B cell (primary cell): ENCODE data around the gene MSTO1. TPM values are rescaled to one million over a fixed set of nuclear protein-coding genes. Genes with fewer than 3 reads are reported as not detected.

Experiments used
- ATAC-seq: fragments of 200-7000 bp; cut with Tn5 transposase; one replicate; pipeline ENCODE4 v1.10.0; 2021; ENCODE audit warnings: low read depth, mild to moderate bottlenecking, moderate number of reproducible peaks, moderate library complexity
- CTCF ChIA-PET: fragments of 350-600 bp; sonication (Branson Sonifier 250); formaldehyde crosslinking; loops from one replicate; lab custom pipeline; 2021; ENCODE audit warnings: antibody characterized with exemption, inconsistent platforms; lab: Charles Lee
- POLR2A ChIA-PET: fragments of 350-600 bp; sonication (Branson Sonifier 250); formaldehyde crosslinking; loops from one replicate; lab custom pipeline; 2021; ENCODE audit warnings: antibody characterized with exemption; lab: Charles Lee
- DNase-seq: peaks from one replicate; pipeline ENCODE4 v3.0.0; 2013
- H2AFZ ChIP-seq: 2 replicates; pipeline ENCODE4 v1.6.1; 2012; ENCODE audit warnings: mild to moderate bottlenecking, low read depth, low read length; ENCODE audit not compliant: insufficient read depth, poor library complexity, severe bottlenecking
- H3K27ac ChIP-seq, 2 donors: 1 replicate in 1 of 2; 2 replicates in 1 of 2; pipeline ENCODE4 v1.5.1; 2012 to 2013; ENCODE audit warnings: low read length in 2 of 2, mild to moderate bottlenecking in 2 of 2, moderate library complexity in 1 of 2
- H3K27me3 ChIP-seq, 4 experiments: fragments of 200-600 bp in 1 of 4; sonication (generic) in 1 of 4; replicated peaks in 1 of 4; 1 replicate in 2 of 4; 2 replicates in 2 of 4; pipeline versions ENCODE4 v1.6.1 to v1.7.0; 2013 to 2016; ENCODE audit warnings: low read length in 3 of 4, mild to moderate bottlenecking in 2 of 4, mixed read lengths in 1 of 4, moderate library complexity in 1 of 4; ENCODE audit not compliant: insufficient read depth in 4 of 4, control insufficient read depth in 3 of 4; ENCODE audit errors: control extremely low read depth in 1 of 4
- H3K36me3 ChIP-seq, 2 experiments: replicated peaks in 1 of 2; 1 replicate in 1 of 2; 2 replicates in 1 of 2; pipeline versions ENCODE4 v1.6.1 to v1.7.1; 2013; ENCODE audit warnings: low read length in 1 of 2; ENCODE audit not compliant: insufficient read depth in 2 of 2, control insufficient read depth in 1 of 2; ENCODE audit errors: control extremely low read depth in 1 of 2, extremely low read depth in 1 of 2
- H3K4me1 ChIP-seq, 2 donors: fragments of 200-600 bp in 1 of 2; sonication (generic) in 1 of 2; 1 replicate in 1 of 2; 2 replicates in 1 of 2; pipeline versions ENCODE4 v1.5.1 to v1.6.1; 2013 to 2017; ENCODE audit warnings: low read length in 2 of 2; ENCODE audit not compliant: control insufficient read depth in 2 of 2, insufficient read depth in 2 of 2
- H3K4me2 ChIP-seq: replicated peaks from 2 replicates; pipeline ENCODE3; 2012; ENCODE audit warnings: mild to moderate bottlenecking, low read depth, low read length; ENCODE audit not compliant: poor library complexity, severe bottlenecking
- H3K4me3 ChIP-seq, 5 experiments: fragments of 200-600 bp in 1 of 5; sonication (generic) in 1 of 5; 1 replicate in 3 of 5; 2 replicates in 2 of 5; pipeline versions ENCODE4 v1.5.1 to v1.7.0; 2011 to 2016; ENCODE audit warnings: low read length in 4 of 5, mild to moderate bottlenecking in 4 of 5, low read depth in 2 of 5, control low read depth in 1 of 5, moderate library complexity in 1 of 5; ENCODE audit not compliant: insufficient read depth in 1 of 5; ENCODE audit errors: control extremely low read depth in 1 of 5, extremely low read depth in 1 of 5
- H3K79me2 ChIP-seq: fragments of 200-600 bp; sonication (generic); one replicate; pipeline ENCODE4 v1.6.0; 2016; ENCODE audit warnings: low read length; ENCODE audit not compliant: control insufficient read depth, insufficient read depth
- H3K9ac ChIP-seq: fragments of 200-600 bp; sonication (generic); 2 replicates; pipeline ENCODE4 v1.6.1; 2017; ENCODE audit warnings: mild to moderate bottlenecking, low read length, moderate library complexity
- H3K9me3 ChIP-seq, 3 donors: one replicate each; pipeline versions ENCODE4 v1.6.1 to v1.7.1; 2013; ENCODE audit warnings: low read length in 2 of 3; ENCODE audit not compliant: control insufficient read depth in 2 of 3, insufficient read depth in 1 of 3; ENCODE audit errors: control extremely low read depth in 1 of 3
- H4K20me1 ChIP-seq: 2 replicates; pipeline ENCODE4 v1.6.0; 2012; ENCODE audit warnings: mild to moderate bottlenecking, low read length; ENCODE audit not compliant: insufficient read depth, control insufficient read depth, poor library complexity, severe bottlenecking
- H3K27ac Mint-ChIP-seq: one replicate; pipeline ENCODE4 v1.8.0; 2021; ENCODE audit warnings: mixed read lengths
- H3K27me3 Mint-ChIP-seq: one replicate; pipeline ENCODE4 v1.8.0; 2021; ENCODE audit warnings: mixed read lengths
- H3K4me1 Mint-ChIP-seq: one replicate; pipeline ENCODE4 v1.8.0; 2021; ENCODE audit warnings: mixed read lengths
- H3K4me3 Mint-ChIP-seq: one replicate; pipeline ENCODE4 v1.8.0; 2021; ENCODE audit warnings: mixed read lengths
- H3K9me3 Mint-ChIP-seq: one replicate; pipeline ENCODE4 v1.8.0; 2022; ENCODE audit warnings: mixed read lengths; ENCODE audit not compliant: insufficient read depth
- CTCF ChIP-seq: fragments of 200-600 bp; IDR thresholded peaks from one replicate; pipeline ENCODE4 v1.8.0; 2022; ENCODE audit warnings: antibody characterized with exemption, mild to moderate bottlenecking
- EZH2 ChIP-seq: IDR thresholded peaks from 2 replicates; pipeline ENCODE4 v1.6.1; 2012; ENCODE audit warnings: borderline replicate concordance, low read depth, mild to moderate bottlenecking, moderate library complexity, low read length; ENCODE audit not compliant: insufficient read depth, poor library complexity, severe bottlenecking
- WGBS: methylation state at CpG from one replicate; pipeline ENCODE4 v1.1.5; 2013; ENCODE audit warnings: missing lambda C conversion rate; ENCODE audit not compliant: insufficient coverage; 5-methylcytosine and 5-hydroxymethylcytosine counted together
- intact Hi-C: fragments of 100-400 bp; cut with micrococcal nuclease; formaldehyde crosslinking; loops from one replicate; pipeline ENCODE4 v1.10.0; 2022
- polyA plus RNA-seq: library from polyadenylated mRNA; depleted of rRNA; stranded (reverse); fragments of >200 nt; gene quantifications from 2 replicates; pipeline ENCODE4 v1.2.3, GENCODE V29; 2012
- total RNA-seq, 2 donors: library from RNA; stranded (reverse); fragments of 120-200 nt in 1 of 2; gene quantifications; 1 replicate in 1 of 2; 2 replicates in 1 of 2; pipeline versions ENCODE4 v1.2.3 to v1.2.4, GENCODE V29; 2013 to 2022

MSTO1 gene
- total and polyA plus RNA-seq, 2 donors (not counting 1 experiment from before 2014, with no cell fraction given): 79.3 to 113 TPM

GRCh38 chr1:155645648-155646047, 35.6 kb downstream of the MSTO1 start:
- POLR2A ChIA-PET: no interaction called here
- no peak overlapping the region for H3K27ac Mint-ChIP-seq

GRCh38 chr1:155646307-155646706, 36.3 kb downstream of the MSTO1 start:
- no peaks in the 10 kb centered on the region for H3K27me3 Mint-ChIP-seq
- ATAC-seq (no peak), DNase-seq (no peak)
- H4K20me1 ChIP-seq: no peaks in the 10 kb centered on the region
- intact Hi-C loops: no loop called here
- no peak overlapping the region for H2AFZ ChIP-seq
- H3K27me3 ChIP-seq: no peaks in the 10 kb centered on the region
- H3K9me3 ChIP-seq: peaks cover 2 to 24% (median 15%) of the 10 kb centered on the region in 3 donors
- POLR2A ChIA-PET: no interaction called here
- H3K4me3 Mint-ChIP-seq: no peak overlapping the region
- no peaks in the 10 kb centered on the region for H3K36me3 ChIP-seq
- no peak for TF ChIP-seq EZH2
- TF ChIP-seq CTCF: no peak
- H3K27ac ChIP-seq: no peak overlapping the region
- no peak overlapping the region for H3K9ac ChIP-seq
- H3K9me3 Mint-ChIP-seq: peaks cover 9% of the 10 kb centered on the region
- no peak overlapping the region for H3K27ac Mint-ChIP-seq
- CTCF ChIA-PET: no interaction called here
- H3K79me2 ChIP-seq: no peaks in the 10 kb centered on the region
- no peaks in the 10 kb centered on the region for H3K4me1 ChIP-seq
- WGBS: 90% methylated on average over 2 of the region's 2 CpGs
- H3K4me2 ChIP-seq: no peak overlapping the region
- no peak overlapping the region for H3K4me3 ChIP-seq
- peaks cover 4% of the 10 kb centered on the region for H3K4me1 Mint-ChIP-seq

More at GRCh38 chr1:155645648-155646047, 35.6 kb downstream of the MSTO1 start:
- TF ChIP-seq CTCF (no peak), EZH2 (no peak)
- intact Hi-C loops: no loop called here
- CTCF ChIA-PET: no interaction called here
- Histone ChIP-seq H3K79me2 (no peaks in the 10 kb centered on the region), H3K9me3 (peaks cover 2 to 23% (median 15%) of the 10 kb centered on the region in 3 donors), H3K9ac (no peak overlapping the region), H3K4me3 (no peak overlapping the region), H3K4me1 (no peaks in the 10 kb centered on the region), H3K27ac (no peak overlapping the region), H3K36me3 (no peaks in the 10 kb centered on the region), H3K27me3 (no peaks in the 10 kb centered on the region), H3K4me2 (no peak overlapping the region), H2AFZ (no peak overlapping the region), H4K20me1 (no peaks in the 10 kb centered on the region)
- peaks cover 4% of the 10 kb centered on the region for H3K4me1 Mint-ChIP-seq
- H3K27me3 Mint-ChIP-seq: no peaks in the 10 kb centered on the region
- no peak for DNase-seq
- 85% methylated on average over 6 of the region's 6 CpGs for WGBS
- no peak for ATAC-seq
- H3K4me3 Mint-ChIP-seq: no peak overlapping the region
- H3K9me3 Mint-ChIP-seq: peaks cover 9% of the 10 kb centered on the region
